ENCODE measurements around the gene C4orf50. TPM values are rescaled to one million over a fixed set of nuclear protein-coding genes. Genes with fewer than 3 reads are reported as not detected.

The C4orf50 gene
- total and polyA plus RNA-seq, 2 experiments from 2014 or later = not detected

GRCh38 chr4:5869966-5870619, 148.1 kb downstream of the C4orf50 start:
- Histone ChIP-seq H3K9ac (no peak overlapping the region), H3K4me2 (ENCODE audit: unreplicated experiment) (no peak overlapping the region), H2AFZ (no peak overlapping the region), H3K36me3 (ENCODE audit: low read depth) (no peaks in the 10 kb centered on the region), H3K27ac (no peak overlapping the region), H3K4me1 (ENCODE audit: insufficient read depth) (no peaks in the 10 kb centered on the region), H3K79me2 (ENCODE audit: insufficient read depth) (no peaks in the 10 kb centered on the region), H3F3A (ENCODE audit: insufficient read depth) (peaks cover 4% of the 10 kb centered on the region), H3K9me2 (ENCODE audit: insufficient read depth) (no peaks in the 10 kb centered on the region), H3K27me3 (replicated peaks; ENCODE audit: insufficient read depth) (no peaks in the 10 kb centered on the region), H3K4me3 (no peak overlapping the region), H3K9me3 (ENCODE audit: low read depth) (no peaks in the 10 kb centered on the region), H4K20me1 (ENCODE audit: insufficient read depth) (no peaks in the 10 kb centered on the region)
- in situ Hi-C loops (cut with MboI) = no loop called here
- DNase-seq = no peak
- WGBS, 2 experiments (ENCODE audit: low coverage in 1 of 2, low lambda C conversion rate in 2 of 2, missing lambda C conversion rate in 2 of 2) = 46 to 47% methylated on average over 14 of the region's 14 CpGs
- TF ChIP-seq EZH2phosphoT487 (IDR thresholded peaks at IDR 0.05; ENCODE audit: insufficient read depth, low read depth) (no peak), EZH2 (IDR thresholded peaks at IDR 0.05; ENCODE audit: insufficient read depth, poor library complexity, severe bottlenecking) (no peak)

- no peaks in the 10 kb centered on the region for H3K9me3 ChIP-seq (ENCODE audit: low read depth)
- no peak overlapping the region for H3K27ac ChIP-seq
- H3K9me2 ChIP-seq (ENCODE audit: insufficient read depth) = no peaks in the 10 kb centered on the region
- TF ChIP-seq EZH2phosphoT487 (IDR thresholded peaks at IDR 0.05; ENCODE audit: insufficient read depth, low read depth) = no peak
- H3F3A ChIP-seq (ENCODE audit: insufficient read depth) = no peaks in the 10 kb centered on the region
- DNase-seq = no peak
- no peaks in the 10 kb centered on the region for H3K79me2 ChIP-seq (ENCODE audit: insufficient read depth)
- no peaks in the 10 kb centered on the region for H3K27me3 ChIP-seq (replicated peaks; ENCODE audit: insufficient read depth)
- no peak overlapping the region for H3K4me2 ChIP-seq (ENCODE audit: unreplicated experiment)
- H2AFZ ChIP-seq = no peak overlapping the region
- H3K4me1 ChIP-seq (ENCODE audit: insufficient read depth) = 0 out of 2 replicates have a peak, but pooled peaks cover 6% of the 10 kb centered on the region
- H3K9ac ChIP-seq = no peak overlapping the region
- in situ Hi-C loops (cut with MboI) = no loop called here
- H4K20me1 ChIP-seq (ENCODE audit: insufficient read depth) = no peaks in the 10 kb centered on the region
- H3K4me3 ChIP-seq = no peak overlapping the region
- 86 to 92% methylated on average over 3 of the region's 3 CpGs for WGBS, 2 experiments (ENCODE audit: low coverage in 1 of 2, low lambda C conversion rate in 2 of 2, missing lambda C conversion rate in 2 of 2)
- H3K36me3 ChIP-seq (ENCODE audit: low read depth) = no peaks in the 10 kb centered on the region
These were observed 150.4 kb downstream of the C4orf50 start for GRCh38 chr4:5867866-5868265.

- Histone ChIP-seq H3K9ac (no peak overlapping the region), H3F3A (ENCODE audit: insufficient read depth) (no peaks in the 10 kb centered on the region), H2AFZ (no peak overlapping the region), H3K9me3 (ENCODE audit: low read depth) (no peaks in the 10 kb centered on the region), H4K20me1 (ENCODE audit: insufficient read depth) (no peaks in the 10 kb centered on the region), H3K79me2 (ENCODE audit: insufficient read depth) (no peaks in the 10 kb centered on the region), H3K4me1 (ENCODE audit: insufficient read depth) (0 out of 2 replicates have a peak, but pooled peaks cover 6% of the 10 kb centered on the region), H3K36me3 (ENCODE audit: low read depth) (no peaks in the 10 kb centered on the region), H3K4me2 (ENCODE audit: unreplicated experiment) (no peak overlapping the region), H3K9me2 (ENCODE audit: insufficient read depth) (no peaks in the 10 kb centered on the region), H3K27ac (no peak overlapping the region), H3K4me3 (no peak overlapping the region), H3K27me3 (replicated peaks; ENCODE audit: insufficient read depth) (no peaks in the 10 kb centered on the region)
- in situ Hi-C loops (cut with MboI) = no loop called here
- no peak for DNase-seq
- TF ChIP-seq EZH2phosphoT487 (IDR thresholded peaks at IDR 0.05; ENCODE audit: insufficient read depth, low read depth) (no peak), EZH2 (IDR thresholded peaks at IDR 0.05; ENCODE audit: insufficient read depth, poor library complexity, severe bottlenecking) (no peak)
- WGBS, 2 experiments (ENCODE audit: low coverage in 1 of 2, low lambda C conversion rate in 2 of 2, missing lambda C conversion rate in 2 of 2) = 64% methylated on average over 10 of the region's 10 CpGs
These were observed 151.1 kb downstream of the C4orf50 start for GRCh38 chr4:5866841-5867813.

GRCh38 chr4:5865896-5866599, 152.2 kb downstream of the C4orf50 start:
- Histone ChIP-seq H3K79me2 (ENCODE audit: insufficient read depth) (no peaks in the 10 kb centered on the region), H3F3A (ENCODE audit: insufficient read depth) (no peaks in the 10 kb centered on the region), H3K4me1 (ENCODE audit: insufficient read depth) (0 out of 2 replicates have a peak, but pooled peaks cover 6% of the 10 kb centered on the region), H4K20me1 (ENCODE audit: insufficient read depth) (no peaks in the 10 kb centered on the region), H3K27me3 (replicated peaks; ENCODE audit: insufficient read depth) (no peaks in the 10 kb centered on the region), H3K9me2 (ENCODE audit: insufficient read depth) (no peaks in the 10 kb centered on the region), H3K4me2 (ENCODE audit: unreplicated experiment) (no peak overlapping the region), H3K27ac (no peak overlapping the region), H3K4me3 (no peak overlapping the region), H2AFZ (no peak overlapping the region), H3K36me3 (ENCODE audit: low read depth) (no peaks in the 10 kb centered on the region), H3K9me3 (ENCODE audit: low read depth) (no peaks in the 10 kb centered on the region), H3K9ac (no peak overlapping the region)
- in situ Hi-C loops (cut with MboI) = no loop called here
- 68% methylated on average over 12 of the region's 12 CpGs for WGBS, 2 experiments (ENCODE audit: low coverage in 1 of 2, low lambda C conversion rate in 2 of 2, missing lambda C conversion rate in 2 of 2)
- no peak for DNase-seq
- TF ChIP-seq EZH2phosphoT487 (IDR thresholded peaks at IDR 0.05; ENCODE audit: insufficient read depth, low read depth) (no peak), EZH2 (IDR thresholded peaks at IDR 0.05; ENCODE audit: insufficient read depth, poor library complexity, severe bottlenecking) (no peak)

All from GM23248 (cell line).